H9 (cell line): Measurements from ENCODE around the gene PXDC1. TPM values are rescaled to one million over a fixed set of nuclear protein-coding genes. Genes with fewer than 3 reads are reported as not detected.

Experiments
- DNase-seq: peaks from one replicate; pipeline ENCODE4 v3.0.0-alpha.2; 2017
- H2AFZ ChIP-seq: one replicate; pipeline ENCODE4 v1.6.1; 2013; ENCODE audit warnings: mild to moderate bottlenecking, low read length, control low read depth, moderate library complexity
- H2AK5ac ChIP-seq: 2 replicates; pipeline ENCODE4 v1.6.1; 2013; ENCODE audit warnings: low read length, control low read depth, mixed read lengths; ENCODE audit not compliant: insufficient read length
- H2BK120ac ChIP-seq: one replicate; pipeline ENCODE4 v1.6.1; 2013; ENCODE audit warnings: low read depth, mild to moderate bottlenecking, low read length, control low read depth, inconsistent platforms; ENCODE audit not compliant: poor library complexity, severe bottlenecking
- H2BK12ac ChIP-seq: 2 replicates; pipeline ENCODE4 v1.6.1; 2013; ENCODE audit warnings: low read length, control low read depth, mixed read lengths, low read depth; ENCODE audit not compliant: insufficient read length
- H2BK15ac ChIP-seq: 2 replicates; pipeline ENCODE4 v1.6.1; 2013; ENCODE audit warnings: low read depth, low read length, control low read depth
- H2BK20ac ChIP-seq: one replicate; pipeline ENCODE4 v1.6.1; 2013; ENCODE audit warnings: low read depth, mild to moderate bottlenecking, low read length, control low read depth, inconsistent platforms; ENCODE audit not compliant: poor library complexity, severe bottlenecking
- H2BK5ac ChIP-seq: 2 replicates; pipeline ENCODE4 v1.6.1; 2013; ENCODE audit warnings: low read length, control low read depth, mixed read lengths; ENCODE audit not compliant: insufficient read length
- H3K14ac ChIP-seq: 2 replicates; pipeline ENCODE4 v1.6.1; 2013; ENCODE audit warnings: low read length, control low read depth; ENCODE audit not compliant: insufficient read depth
- H3K18ac ChIP-seq: 2 replicates; pipeline ENCODE4 v1.6.1; 2013; ENCODE audit warnings: low read depth, mild to moderate bottlenecking, mixed read lengths, low read length, control low read depth; ENCODE audit not compliant: insufficient read length
- H3K23ac ChIP-seq: 2 replicates; pipeline ENCODE4 v1.6.1; 2013; ENCODE audit warnings: low read length, control low read depth, mixed read lengths, low read depth; ENCODE audit not compliant: insufficient read length
- H3K23me2 ChIP-seq: 2 replicates; pipeline ENCODE4 v1.6.1; 2013; ENCODE audit warnings: low read depth, mild to moderate bottlenecking, mixed read lengths, low read length, control low read depth; ENCODE audit not compliant: insufficient read length, poor library complexity, severe bottlenecking
- H3K27ac ChIP-seq: 2 replicates; pipeline ENCODE4 v1.5.1; 2013; ENCODE audit warnings: low read length, control low read depth, mixed read lengths, low read depth; ENCODE audit not compliant: insufficient read length
- H3K27me3 ChIP-seq: 2 replicates; pipeline ENCODE4 v1.6.1; 2013; ENCODE audit warnings: low read length, control low read depth, inconsistent platforms; ENCODE audit not compliant: insufficient read depth
- H3K4ac ChIP-seq: 2 replicates; pipeline ENCODE4 v1.6.1; 2013; ENCODE audit warnings: low read depth, mild to moderate bottlenecking, control low read depth, inconsistent platforms, low read length, moderate library complexity
- H3K4me1 ChIP-seq: 2 replicates; pipeline ENCODE4 v1.6.1; 2013; ENCODE audit warnings: low read length, control low read depth, inconsistent platforms; ENCODE audit not compliant: insufficient read depth
- H3K4me2 ChIP-seq: 2 replicates; pipeline ENCODE4 v1.6.1; 2013; ENCODE audit warnings: low read length, control low read depth, mixed read lengths; ENCODE audit not compliant: insufficient read length, insufficient read depth
- H3K56ac ChIP-seq: 2 replicates; pipeline ENCODE4 v1.6.1; 2013; ENCODE audit warnings: low read depth, mild to moderate bottlenecking, mixed read lengths, low read length, control low read depth; ENCODE audit not compliant: insufficient read length
- H3K79me1 ChIP-seq: 2 replicates; pipeline ENCODE4 v1.6.1; 2013; ENCODE audit warnings: low read depth, mild to moderate bottlenecking, moderate library complexity, low read length, control low read depth, inconsistent platforms; ENCODE audit not compliant: insufficient read depth, poor library complexity, severe bottlenecking
- H3K79me2 ChIP-seq: 2 replicates; pipeline ENCODE4 v1.6.1; 2013; ENCODE audit warnings: low read length, control low read depth, inconsistent platforms; ENCODE audit not compliant: insufficient read depth
- H3K9ac ChIP-seq: 2 replicates; pipeline ENCODE4 v1.6.1; 2013; ENCODE audit warnings: low read length, control low read depth, mixed read lengths; ENCODE audit not compliant: insufficient read length; ENCODE audit errors: extremely low read depth
- H3K9me3 ChIP-seq: one replicate; pipeline ENCODE4 v1.6.1; 2013; ENCODE audit warnings: low read depth, low read length, inconsistent platforms; ENCODE audit not compliant: control insufficient read depth
- H3T11ph ChIP-seq: one replicate; pipeline ENCODE4 v1.6.1; 2013; ENCODE audit warnings: mild to moderate bottlenecking, low read length, control low read depth, inconsistent platforms
- H4K20me1 ChIP-seq: one replicate; pipeline ENCODE4 v1.6.1; 2013; ENCODE audit not compliant: control insufficient read depth, insufficient read length, insufficient read depth
- H4K5ac ChIP-seq: 2 replicates; pipeline ENCODE4 v1.6.1; 2013; ENCODE audit warnings: low read depth, mild to moderate bottlenecking, mixed read lengths, low read length, control low read depth; ENCODE audit not compliant: insufficient read length
- H4K8ac ChIP-seq: replicated peaks from 2 replicates; pipeline ENCODE4 v1.6.1; 2013; ENCODE audit warnings: low read length, control low read depth, mixed read lengths, low read depth; ENCODE audit not compliant: insufficient read length
- H4K91ac ChIP-seq: 2 replicates; pipeline ENCODE4 v1.6.1; 2013; ENCODE audit warnings: low read depth, mild to moderate bottlenecking, moderate library complexity, mixed read lengths, low read length, control low read depth; ENCODE audit not compliant: insufficient read length
- H3K27ac Mint-ChIP-seq, 3 experiments: 2 replicates in 2 of 3; 3 replicates in 1 of 3; pipeline ENCODE4 v1.8.0; 2020 to 2021; ENCODE audit warnings: mixed read lengths in 3 of 3, mild to moderate bottlenecking in 1 of 3, moderate library complexity in 1 of 3
- H3K27me3 Mint-ChIP-seq: 2 replicates; pipeline ENCODE4 v1.8.0; 2021; ENCODE audit warnings: low read depth, mild to moderate bottlenecking, moderate library complexity, mixed read lengths
- H3K36me3 Mint-ChIP-seq, 3 experiments: 2 replicates in 2 of 3; 3 replicates in 1 of 3; pipeline ENCODE4 v1.8.0; 2020 to 2021; ENCODE audit warnings: low read depth in 3 of 3, mixed read lengths in 3 of 3; ENCODE audit not compliant: insufficient read depth in 1 of 3
- H3K4me1 Mint-ChIP-seq, 2 experiments: 2 replicates each; pipeline ENCODE4 v1.8.0; 2020; ENCODE audit warnings: mixed read lengths in 2 of 2
- H3K4me3 Mint-ChIP-seq, 2 experiments: 2 replicates in 1 of 2; 3 replicates in 1 of 2; pipeline ENCODE4 v1.8.0; 2020 to 2021; ENCODE audit warnings: mild to moderate bottlenecking in 2 of 2, mixed read lengths in 2 of 2, moderate library complexity in 1 of 2
- H3K9me3 Mint-ChIP-seq, 2 experiments: 2 replicates in 1 of 2; 3 replicates in 1 of 2; pipeline ENCODE4 v1.8.0; 2020; ENCODE audit warnings: mild to moderate bottlenecking in 2 of 2, mixed read lengths in 2 of 2, moderate library complexity in 1 of 2
- WGBS: extraction: QIAGEN DNeasy Blood & Tissue Kit; methylation state at CpG from one replicate; pipeline ENCODE4 v1.1.7; 2013; ENCODE audit warnings: missing lambda C conversion rate, low lambda C conversion rate, mixed read lengths; ENCODE audit not compliant: insufficient read length; ENCODE audit errors: extremely low coverage; 5-methylcytosine and 5-hydroxymethylcytosine counted together
- total RNA-seq: library from RNA; stranded (reverse); gene quantifications from 2 replicates; pipeline ENCODE4 v1.2.1, GENCODE V29; 2021
- TF ChIP-seq, protein P1 (sequence below): fragments of 200-600 bp; sonication (generic); conservative IDR thresholded peaks from 3 replicates; pipeline ENCODE4 v1.8.0; 2021; ENCODE audit warnings: antibody characterized with exemption, mild to moderate bottlenecking

Gene PXDC1
- total RNA-seq, 1 experiment from 2014 or later, result 3.1 TPM

DNA sequence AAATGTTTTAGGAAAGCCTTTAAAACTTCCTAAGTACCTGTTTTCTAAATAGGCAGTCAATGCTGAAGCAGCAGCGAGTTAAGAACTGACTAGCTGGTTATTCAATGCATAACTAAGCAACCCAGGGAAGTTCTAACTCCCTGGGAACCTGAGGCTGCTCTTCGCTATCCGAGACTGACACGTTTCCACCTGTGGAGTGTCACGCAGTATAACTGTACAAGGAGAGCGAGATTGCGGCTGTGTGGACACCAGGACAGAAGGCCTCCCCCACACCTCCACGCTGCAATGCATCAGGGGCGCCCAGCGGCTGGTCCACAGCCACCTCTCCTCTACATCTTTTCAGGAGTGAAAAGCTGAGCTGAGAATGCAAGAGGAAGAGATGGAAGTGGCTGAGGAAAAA is 8.0 kb downstream of the PXDC1 start:
- no peak overlapping the region for H2AFZ ChIP-seq
- no peak overlapping the region for H2AK5ac ChIP-seq
- no peak for DNase-seq
- no peaks in the 10 kb centered on the region for H3K9me3 Mint-ChIP-seq
- no peaks in the 10 kb centered on the region for H3K23me2 ChIP-seq
- no peak overlapping the region for H2BK12ac ChIP-seq
- no peak overlapping the region for H2BK15ac ChIP-seq
- H4K5ac ChIP-seq, result no peak overlapping the region
- H3K4me2 ChIP-seq, result no peak overlapping the region
- H3K23ac ChIP-seq, result no peak overlapping the region
- no peaks in the 10 kb centered on the region for H4K20me1 ChIP-seq
- H3K79me1 ChIP-seq, result no peaks in the 10 kb centered on the region
- no peak overlapping the region for H3T11ph ChIP-seq
- H3K27ac ChIP-seq, result no peak overlapping the region
- H3K14ac ChIP-seq, result no peak overlapping the region
- H3K79me2 ChIP-seq, result no peaks in the 10 kb centered on the region
- no peak overlapping the region for H3K18ac ChIP-seq
- H4K8ac ChIP-seq, result no peak overlapping the region
- no peak overlapping the region for H2BK20ac ChIP-seq
- H3K9ac ChIP-seq, result no peak overlapping the region
- H3K36me3 Mint-ChIP-seq, result no peaks in the 10 kb centered on the region
- no peaks in the 10 kb centered on the region for H3K9me3 ChIP-seq
- H2BK120ac ChIP-seq, result no peak overlapping the region
- H4K91ac ChIP-seq, result no peak overlapping the region
- H3K27me3 ChIP-seq, result no peaks in the 10 kb centered on the region
- no peak overlapping the region for H3K4ac ChIP-seq
- no peak overlapping the region for H2BK5ac ChIP-seq
- H3K27ac Mint-ChIP-seq, result no peak overlapping the region
- TF ChIP-seq, protein P1, sequence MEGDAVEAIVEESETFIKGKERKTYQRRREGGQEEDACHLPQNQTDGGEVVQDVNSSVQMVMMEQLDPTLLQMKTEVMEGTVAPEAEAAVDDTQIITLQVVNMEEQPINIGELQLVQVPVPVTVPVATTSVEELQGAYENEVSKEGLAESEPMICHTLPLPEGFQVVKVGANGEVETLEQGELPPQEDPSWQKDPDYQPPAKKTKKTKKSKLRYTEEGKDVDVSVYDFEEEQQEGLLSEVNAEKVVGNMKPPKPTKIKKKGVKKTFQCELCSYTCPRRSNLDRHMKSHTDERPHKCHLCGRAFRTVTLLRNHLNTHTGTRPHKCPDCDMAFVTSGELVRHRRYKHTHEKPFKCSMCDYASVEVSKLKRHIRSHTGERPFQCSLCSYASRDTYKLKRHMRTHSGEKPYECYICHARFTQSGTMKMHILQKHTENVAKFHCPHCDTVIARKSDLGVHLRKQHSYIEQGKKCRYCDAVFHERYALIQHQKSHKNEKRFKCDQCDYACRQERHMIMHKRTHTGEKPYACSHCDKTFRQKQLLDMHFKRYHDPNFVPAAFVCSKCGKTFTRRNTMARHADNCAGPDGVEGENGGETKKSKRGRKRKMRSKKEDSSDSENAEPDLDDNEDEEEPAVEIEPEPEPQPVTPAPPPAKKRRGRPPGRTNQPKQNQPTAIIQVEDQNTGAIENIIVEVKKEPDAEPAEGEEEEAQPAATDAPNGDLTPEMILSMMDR, result no peak
- WGBS, result no CpG with 5 or more reads among the region's 10 CpGs
- peaks cover 30% of the 10 kb centered on the region for H3K27me3 Mint-ChIP-seq
- H3K4me3 Mint-ChIP-seq, result no peak overlapping the region
- H3K56ac ChIP-seq, result no peak overlapping the region
- no peaks in the 10 kb centered on the region for H3K4me1 ChIP-seq
- peaks cover 34 to 37% of the 10 kb centered on the region in 2 experiments for H3K4me1 Mint-ChIP-seq
